HEK293 (cell line): ENCODE measurements around the gene GSPT1.
"Not testable (repeated sequence)": the region's sequence is repeated elsewhere in the genome, so short reads cannot be mapped to it uniquely, and the experiment has no call there.

Source experiments
- GFI1B ChIP-seq: fragments of 450-650 bp; formaldehyde crosslinking; IDR thresholded peaks from 2 replicates; pipeline ENCODE4 v1.5.1; 2016; ENCODE audit warnings: missing biosample characterization, missing genetic modification characterization
- ZNF350 ChIP-seq: fragments of 450-650 bp; formaldehyde crosslinking; IDR thresholded peaks from 2 replicates; pipeline ENCODE4 v1.5.0; 2017; ENCODE audit warnings: missing biosample characterization, mild to moderate bottlenecking, missing genetic modification characterization
- ZNF747 ChIP-seq: fragments of 450-650 bp; formaldehyde crosslinking; IDR thresholded peaks from 2 replicates; pipeline ENCODE4 v1.5.1; 2016; ENCODE audit warnings: missing biosample characterization, missing genetic modification characterization
- ZXDB ChIP-seq: fragments of 450-650 bp; formaldehyde crosslinking; IDR thresholded peaks from 2 replicates; pipeline ENCODE4 v1.5.1; 2016; ENCODE audit warnings: missing biosample characterization, missing genetic modification characterization
- TF ChIP-seq, protein P1 (sequence below): fragments of 450-650 bp; formaldehyde crosslinking; IDR thresholded peaks from 2 replicates; pipeline ENCODE4 v1.5.1; 2016; ENCODE audit warnings: missing biosample characterization, missing genetic modification characterization
- TF ChIP-seq, protein P2 (sequence below): fragments of 450-650 bp; formaldehyde crosslinking; IDR thresholded peaks from 2 replicates; pipeline ENCODE4 v1.5.1; 2016; ENCODE audit warnings: missing biosample characterization, missing genetic modification characterization, borderline replicate concordance
- TF ChIP-seq, protein P3 (sequence below): sonication (generic); formaldehyde crosslinking; IDR thresholded peaks from 2 replicates; pipeline ENCODE4 v1.8.1; 2022; ENCODE audit warnings: mild to moderate bottlenecking, moderate library complexity, missing genetic modification reagents

DNA sequence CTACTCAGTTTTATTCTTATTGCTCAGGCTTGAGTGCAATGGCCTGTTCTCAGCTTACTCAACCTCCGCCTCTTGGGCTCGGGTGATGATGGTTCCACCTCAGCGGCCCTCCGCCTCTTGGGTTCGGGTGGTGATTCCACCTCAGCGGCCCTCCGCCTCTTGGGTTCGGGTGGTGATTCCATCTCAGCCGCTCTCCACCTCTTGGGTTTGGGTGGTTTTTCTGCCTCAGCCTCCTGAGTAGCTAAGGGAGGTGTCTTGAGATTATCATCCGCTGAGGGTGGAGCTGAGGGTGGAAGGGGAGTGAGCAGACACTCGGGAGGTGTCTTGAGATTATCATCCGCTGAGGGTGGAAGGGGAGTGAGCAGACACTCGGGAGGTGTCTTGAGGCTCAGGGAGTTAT, 11.6 kb upstream of the GSPT1 start:
- not testable (repeated sequence) for TF ChIP-seq ZXDB; ZNF350 (tag by site-specific recombination); ZNF747 (tag by site-specific recombination); GFI1B (tag by site-specific recombination)
- TF ChIP-seq, protein P1, sequence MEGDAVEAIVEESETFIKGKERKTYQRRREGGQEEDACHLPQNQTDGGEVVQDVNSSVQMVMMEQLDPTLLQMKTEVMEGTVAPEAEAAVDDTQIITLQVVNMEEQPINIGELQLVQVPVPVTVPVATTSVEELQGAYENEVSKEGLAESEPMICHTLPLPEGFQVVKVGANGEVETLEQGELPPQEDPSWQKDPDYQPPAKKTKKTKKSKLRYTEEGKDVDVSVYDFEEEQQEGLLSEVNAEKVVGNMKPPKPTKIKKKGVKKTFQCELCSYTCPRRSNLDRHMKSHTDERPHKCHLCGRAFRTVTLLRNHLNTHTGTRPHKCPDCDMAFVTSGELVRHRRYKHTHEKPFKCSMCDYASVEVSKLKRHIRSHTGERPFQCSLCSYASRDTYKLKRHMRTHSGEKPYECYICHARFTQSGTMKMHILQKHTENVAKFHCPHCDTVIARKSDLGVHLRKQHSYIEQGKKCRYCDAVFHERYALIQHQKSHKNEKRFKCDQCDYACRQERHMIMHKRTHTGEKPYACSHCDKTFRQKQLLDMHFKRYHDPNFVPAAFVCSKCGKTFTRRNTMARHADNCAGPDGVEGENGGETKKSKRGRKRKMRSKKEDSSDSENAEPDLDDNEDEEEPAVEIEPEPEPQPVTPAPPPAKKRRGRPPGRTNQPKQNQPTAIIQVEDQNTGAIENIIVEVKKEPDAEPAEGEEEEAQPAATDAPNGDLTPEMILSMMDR (tag by site-specific recombination): not testable (repeated sequence)
- TF ChIP-seq, protein P2, sequence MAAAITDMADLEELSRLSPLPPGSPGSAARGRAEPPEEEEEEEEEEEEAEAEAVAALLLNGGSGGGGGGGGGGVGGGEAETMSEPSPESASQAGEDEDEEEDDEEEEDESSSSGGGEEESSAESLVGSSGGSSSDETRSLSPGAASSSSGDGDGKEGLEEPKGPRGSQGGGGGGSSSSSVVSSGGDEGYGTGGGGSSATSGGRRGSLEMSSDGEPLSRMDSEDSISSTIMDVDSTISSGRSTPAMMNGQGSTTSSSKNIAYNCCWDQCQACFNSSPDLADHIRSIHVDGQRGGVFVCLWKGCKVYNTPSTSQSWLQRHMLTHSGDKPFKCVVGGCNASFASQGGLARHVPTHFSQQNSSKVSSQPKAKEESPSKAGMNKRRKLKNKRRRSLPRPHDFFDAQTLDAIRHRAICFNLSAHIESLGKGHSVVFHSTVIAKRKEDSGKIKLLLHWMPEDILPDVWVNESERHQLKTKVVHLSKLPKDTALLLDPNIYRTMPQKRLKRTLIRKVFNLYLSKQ: not testable (repeated sequence)
- TF ChIP-seq, protein P3, sequence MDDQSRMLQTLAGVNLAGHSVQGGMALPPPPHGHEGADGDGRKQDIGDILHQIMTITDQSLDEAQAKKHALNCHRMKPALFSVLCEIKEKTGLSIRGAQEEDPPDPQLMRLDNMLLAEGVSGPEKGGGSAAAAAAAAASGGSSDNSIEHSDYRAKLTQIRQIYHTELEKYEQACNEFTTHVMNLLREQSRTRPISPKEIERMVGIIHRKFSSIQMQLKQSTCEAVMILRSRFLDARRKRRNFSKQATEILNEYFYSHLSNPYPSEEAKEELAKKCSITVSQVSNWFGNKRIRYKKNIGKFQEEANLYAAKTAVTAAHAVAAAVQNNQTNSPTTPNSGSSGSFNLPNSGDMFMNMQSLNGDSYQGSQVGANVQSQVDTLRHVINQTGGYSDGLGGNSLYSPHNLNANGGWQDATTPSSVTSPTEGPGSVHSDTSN (CRISPR knock-in tag): not testable (repeated sequence)
